ENCODE results near the gene FAM216A.
"Not testable (repeated sequence)": the region's sequence is repeated elsewhere in the genome, so short reads cannot be mapped to it uniquely, and the experiment has no call there.

FAM216A gene

DNA sequence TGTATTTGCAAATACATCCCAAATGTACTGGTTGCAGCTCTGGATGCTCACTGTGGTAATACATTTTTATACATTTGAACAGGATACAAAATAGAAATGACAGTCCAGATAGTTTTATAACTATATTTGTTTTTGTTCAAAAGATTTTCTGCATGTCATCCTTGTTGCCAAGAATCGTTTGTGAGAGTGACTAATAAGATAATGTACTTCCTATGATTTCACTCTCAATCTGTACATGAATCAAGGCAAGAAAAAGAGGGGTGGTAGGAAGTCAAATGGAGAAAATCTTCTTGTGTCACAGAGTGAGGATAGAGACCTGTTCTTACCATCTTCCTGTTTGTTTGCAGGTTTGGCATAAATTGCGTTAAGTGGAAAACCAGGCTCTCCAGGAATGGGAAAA is 32.4 kb upstream of the FAM216A start:
- TF ChIP-seq, protein P1, sequence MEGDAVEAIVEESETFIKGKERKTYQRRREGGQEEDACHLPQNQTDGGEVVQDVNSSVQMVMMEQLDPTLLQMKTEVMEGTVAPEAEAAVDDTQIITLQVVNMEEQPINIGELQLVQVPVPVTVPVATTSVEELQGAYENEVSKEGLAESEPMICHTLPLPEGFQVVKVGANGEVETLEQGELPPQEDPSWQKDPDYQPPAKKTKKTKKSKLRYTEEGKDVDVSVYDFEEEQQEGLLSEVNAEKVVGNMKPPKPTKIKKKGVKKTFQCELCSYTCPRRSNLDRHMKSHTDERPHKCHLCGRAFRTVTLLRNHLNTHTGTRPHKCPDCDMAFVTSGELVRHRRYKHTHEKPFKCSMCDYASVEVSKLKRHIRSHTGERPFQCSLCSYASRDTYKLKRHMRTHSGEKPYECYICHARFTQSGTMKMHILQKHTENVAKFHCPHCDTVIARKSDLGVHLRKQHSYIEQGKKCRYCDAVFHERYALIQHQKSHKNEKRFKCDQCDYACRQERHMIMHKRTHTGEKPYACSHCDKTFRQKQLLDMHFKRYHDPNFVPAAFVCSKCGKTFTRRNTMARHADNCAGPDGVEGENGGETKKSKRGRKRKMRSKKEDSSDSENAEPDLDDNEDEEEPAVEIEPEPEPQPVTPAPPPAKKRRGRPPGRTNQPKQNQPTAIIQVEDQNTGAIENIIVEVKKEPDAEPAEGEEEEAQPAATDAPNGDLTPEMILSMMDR (IDR thresholded peaks at IDR 0.05; ENCODE audit: extremely low read depth, missing control alignments) = no peak
- DNase-seq (ENCODE audit: low spot score) = no peak

DNA sequence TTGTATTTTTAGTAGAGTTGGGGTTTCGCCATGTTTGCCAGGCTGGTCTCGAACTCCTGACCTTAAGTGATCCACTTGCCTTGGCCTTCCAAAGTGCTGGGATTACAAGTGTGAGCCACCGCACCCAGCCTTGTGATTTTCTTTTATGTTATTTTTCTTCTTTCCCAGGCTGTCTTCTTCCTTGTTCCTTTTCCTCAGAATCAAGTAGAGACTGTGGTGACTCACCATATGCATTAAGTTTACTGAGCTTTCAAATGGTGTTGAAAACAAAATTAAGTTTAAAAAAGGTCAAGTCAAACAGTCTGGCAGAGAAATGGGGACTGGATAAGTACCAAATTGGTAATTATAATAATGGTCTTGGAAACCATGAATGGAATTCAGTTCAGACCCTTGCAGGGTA is 24.2 kb upstream of the FAM216A start:
- DNase-seq (ENCODE audit: low spot score) = no peak
- TF ChIP-seq, protein P1 (IDR thresholded peaks at IDR 0.05; ENCODE audit: extremely low read depth, missing control alignments) = no peak

DNA sequence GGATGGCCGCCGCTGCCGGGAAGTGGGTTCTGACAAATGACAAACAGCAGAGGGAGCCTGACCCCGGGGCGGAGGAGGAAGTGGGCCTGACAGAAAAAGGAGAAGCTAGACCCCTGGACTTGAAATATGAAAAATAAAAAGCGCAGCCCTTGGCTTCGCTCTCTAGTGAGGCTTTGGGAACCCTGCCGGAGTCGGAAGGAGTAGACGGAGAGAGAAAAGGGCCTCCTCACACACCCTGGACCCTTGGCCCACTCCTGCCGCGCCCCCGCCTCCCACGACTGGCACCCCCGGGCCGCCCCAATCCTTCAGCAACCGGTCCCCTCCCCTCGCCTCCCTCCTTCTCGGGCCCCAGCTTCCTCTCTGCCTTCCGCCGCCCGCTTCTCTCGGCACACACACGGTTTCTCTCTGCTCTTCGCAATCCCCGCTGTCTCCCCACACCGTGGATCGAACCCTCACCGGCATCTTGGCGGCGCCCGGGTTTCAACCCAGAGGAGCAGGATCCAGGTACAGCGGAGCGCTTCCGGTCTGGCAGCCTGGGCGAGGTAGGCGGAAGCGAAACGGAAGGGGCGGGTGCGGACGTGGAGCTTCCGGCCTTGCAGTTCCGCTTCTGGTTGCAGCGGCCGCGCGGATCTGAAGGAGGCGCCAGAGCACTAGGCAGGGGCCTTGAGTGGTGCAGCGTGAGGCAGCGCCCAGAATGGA is 18.7 kb upstream of the FAM216A start, which contains the start of gene ARPC3:
TSS of gene ARPC3 (minus strand) at position 539 of the 699 bp plus-strand sequence. CDS start at position 462, 77 bp downstream.
- DNase-seq (ENCODE audit: low spot score) = peak; percentile 86
- TF ChIP-seq, protein P1 (IDR thresholded peaks at IDR 0.05; ENCODE audit: extremely low read depth, missing control alignments) = peak; percentile 99

DNA sequence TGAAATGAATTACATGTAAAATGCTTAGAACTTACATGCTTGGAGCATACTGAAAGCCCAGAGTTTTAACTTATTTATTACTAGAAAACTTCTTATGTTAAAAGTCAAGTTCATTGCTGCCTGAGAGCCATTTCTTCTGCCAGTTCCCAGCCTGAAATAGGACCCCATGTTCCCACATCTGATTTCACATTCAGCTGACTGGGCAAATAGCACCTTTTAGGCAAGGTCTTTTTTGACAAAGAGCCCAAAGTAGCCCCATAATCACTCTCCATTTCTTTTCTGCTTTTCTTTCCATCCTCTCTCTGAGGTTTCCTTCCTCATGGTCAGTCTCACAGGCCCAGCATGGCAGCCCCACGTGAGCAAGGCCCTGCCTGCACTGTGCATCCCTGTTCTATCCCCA is 17.4 kb upstream of the FAM216A start:
- no peak for DNase-seq (ENCODE audit: low spot score)
- TF ChIP-seq, protein P1 (IDR thresholded peaks at IDR 0.05; ENCODE audit: extremely low read depth, missing control alignments) = no peak

DNA sequence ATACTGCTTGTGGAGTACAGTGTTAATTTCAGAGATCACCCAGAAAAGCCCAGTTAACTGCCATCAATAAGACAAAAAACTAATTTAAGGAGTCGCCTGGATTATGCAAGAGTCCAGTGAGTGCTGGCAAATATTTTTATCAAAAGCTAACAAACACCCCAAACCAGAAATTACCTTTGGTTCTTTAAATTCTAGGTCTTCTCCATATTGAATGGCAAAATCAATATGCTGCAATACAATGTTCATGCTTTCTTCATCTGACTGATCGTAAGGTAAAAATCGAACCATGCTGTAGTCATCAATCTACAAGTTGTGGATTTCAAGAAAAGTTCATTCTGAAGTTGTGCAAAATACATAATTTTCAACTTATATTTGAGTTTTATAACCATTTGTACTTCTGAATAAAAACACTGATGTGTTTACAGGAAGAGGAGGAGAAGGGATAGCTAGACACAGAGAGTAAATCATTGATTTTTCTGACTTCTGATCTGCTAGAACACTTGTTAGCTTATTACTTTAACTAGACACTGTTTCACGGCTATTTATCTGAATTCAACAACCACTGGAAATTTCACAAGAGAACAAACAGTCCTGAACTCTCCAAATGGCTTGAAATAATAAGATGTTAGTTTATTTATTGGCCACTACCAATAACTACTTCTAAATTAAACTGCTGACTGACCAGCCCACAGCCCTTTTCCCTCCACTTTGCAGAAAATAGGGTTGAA is 14.9 kb upstream of the FAM216A start:
- TF ChIP-seq, protein P1 (IDR thresholded peaks at IDR 0.05; ENCODE audit: extremely low read depth, missing control alignments) = no peak
- no peak for DNase-seq (ENCODE audit: low spot score)

DNA sequence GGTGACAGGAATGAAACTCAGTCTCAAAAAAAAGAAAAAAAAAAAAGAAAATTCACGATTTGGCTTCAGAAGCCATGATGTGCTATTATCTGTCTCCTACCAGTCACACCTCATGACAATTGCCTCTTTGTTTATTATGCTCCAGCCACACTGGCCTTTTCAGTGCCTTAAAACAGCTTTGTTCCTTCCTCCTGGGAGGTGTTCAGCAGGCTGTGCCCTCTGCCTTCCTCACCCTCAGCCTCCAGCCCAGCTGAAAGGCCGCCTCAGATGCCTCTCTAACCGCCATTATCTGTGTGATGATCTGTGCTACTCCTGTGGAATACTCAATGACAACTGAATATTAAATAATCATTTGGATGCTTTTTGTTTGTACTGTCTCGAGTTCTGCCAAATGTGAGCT is 9.9 kb upstream of the FAM216A start:
- TF ChIP-seq, protein P1 (IDR thresholded peaks at IDR 0.05; ENCODE audit: extremely low read depth, missing control alignments) = no peak
- DNase-seq (ENCODE audit: low spot score) = no peak

DNA sequence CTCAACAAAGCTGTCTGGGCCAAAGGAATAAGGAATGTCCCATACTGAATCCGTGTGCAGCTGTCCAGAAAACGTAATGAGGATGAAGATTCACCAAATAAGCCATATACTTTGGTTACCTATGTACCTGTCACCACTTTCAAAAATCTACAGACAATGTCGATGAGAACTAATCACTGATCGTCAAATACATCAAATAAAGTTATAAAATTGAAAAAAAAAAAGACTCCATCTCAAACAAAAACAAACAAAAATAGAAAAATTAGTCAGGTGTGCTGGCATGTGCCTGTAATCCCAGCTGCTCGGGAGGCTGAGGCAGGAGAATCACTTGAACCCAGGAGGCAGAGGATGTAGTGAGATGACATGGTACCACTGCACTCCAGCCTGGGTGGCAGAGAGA is 7.5 kb upstream of the FAM216A start:
- not testable (repeated sequence) for DNase-seq (ENCODE audit: low spot score)

All from GM20000 (cell line).